ENCODE results near the gene KCNJ16.

The KCNJ16 gene

GRCh38 chr17:70099294-70099693, 24.3 kb downstream of the KCNJ16 start:
- no peak for DNase-seq

- no peak for DNase-seq
Measured at GRCh38 chr17:70099884-70100283, 24.9 kb downstream of the KCNJ16 start.

- no peak for DNase-seq
Measured at GRCh38 chr17:70100983-70101382, 26.0 kb downstream of the KCNJ16 start.

GRCh38 chr17:70102531-70102930, 27.5 kb downstream of the KCNJ16 start:
- DNase-seq, result no peak

GRCh38 chr17:70104791-70105523, 29.9 kb downstream of the KCNJ16 start:
- DNase-seq, result no peak

GRCh38 chr17:70105641-70106040, 30.6 kb downstream of the KCNJ16 start:
- DNase-seq, result no peak

- DNase-seq, result no peak
Measured at GRCh38 chr17:70106551-70106950, 31.5 kb downstream of the KCNJ16 start.

- no peak for DNase-seq
Measured at GRCh38 chr17:70107441-70107840, 32.4 kb downstream of the KCNJ16 start.

- DNase-seq, result no peak
Measured at GRCh38 chr17:70107904-70108565, 33.0 kb downstream of the KCNJ16 start.

- DNase-seq, result no peak
Measured at GRCh38 chr17:70109497-70109896, 34.5 kb downstream of the KCNJ16 start.

GRCh38 chr17:70110443-70110880, 35.4 kb downstream of the KCNJ16 start:
- DNase-seq, result no peak

- DNase-seq, result no peak
Measured at GRCh38 chr17:70111201-70111600, 36.2 kb downstream of the KCNJ16 start.

- DNase-seq, result no peak
Measured at GRCh38 chr17:70114405-70114804, 39.4 kb downstream of the KCNJ16 start.

GRCh38 chr17:70115126-70115525, 40.1 kb downstream of the KCNJ16 start:
- no peak for DNase-seq

- no peak for DNase-seq
Measured at GRCh38 chr17:70116919-70117318, 41.9 kb downstream of the KCNJ16 start.

- DNase-seq, result no peak
Measured at GRCh38 chr17:70119545-70119944, 44.5 kb downstream of the KCNJ16 start.

- no peak for DNase-seq
Measured at GRCh38 chr17:70119983-70120382, 45.0 kb downstream of the KCNJ16 start.

- no peak for DNase-seq
Measured at GRCh38 chr17:70120425-70120824, 45.4 kb downstream of the KCNJ16 start.

GRCh38 chr17:70121126-70121525, 46.1 kb downstream of the KCNJ16 start:
- no peak for DNase-seq

- no peak for DNase-seq
Measured at GRCh38 chr17:70123193-70123592, 48.2 kb downstream of the KCNJ16 start.

- no peak for DNase-seq
Measured at GRCh38 chr17:70124723-70125122, 49.7 kb downstream of the KCNJ16 start.

- DNase-seq, result no peak
Measured at GRCh38 chr17:70127221-70127873, 52.3 kb downstream of the KCNJ16 start.

GRCh38 chr17:70128727-70129238, 53.8 kb downstream of the KCNJ16 start:
- no peak for DNase-seq

GRCh38 chr17:70130289-70130688, 55.3 kb downstream of the KCNJ16 start:
- no peak for DNase-seq
